ENCODE results near the gene KIN.
"Not testable (repeated sequence)": the region's sequence is repeated elsewhere in the genome, so short reads cannot be mapped to it uniquely, and the experiment has no call there.

The KIN gene

GRCh38 chr10:7794251-7795026 is 6.6 kb upstream of the KIN start:
- DNase-seq: no peak

GRCh38 chr10:7792541-7792940 is 4.7 kb upstream of the KIN start:
- DNase-seq: no peak

GRCh38 chr10:7789390-7789789 is 1.6 kb upstream of the KIN start:
- DNase-seq: no peak

- no peak for DNase-seq
Measured at GRCh38 chr10:7788639-7789286, 970 bp upstream of the KIN start.

GRCh38 chr10:7787150-7787856 is 490 bp downstream of the KIN start:
- DNase-seq: no peak

GRCh38 chr10:7786430-7786829 is 1.4 kb downstream of the KIN start:
- no peak for DNase-seq

- DNase-seq: not testable (repeated sequence)
Measured at GRCh38 chr10:7782194-7782593, 5.6 kb downstream of the KIN start.

- no peak for DNase-seq
Measured at GRCh38 chr10:7776777-7777176, 11.0 kb downstream of the KIN start.

- no peak for DNase-seq
Measured at GRCh38 chr10:7773845-7774801, 13.7 kb downstream of the KIN start.

GRCh38 chr10:7768417-7768816 is 19.4 kb downstream of the KIN start:
- no peak for DNase-seq

GRCh38 chr10:7767209-7767608 is 20.6 kb downstream of the KIN start:
- DNase-seq: no peak

GRCh38 chr10:7766241-7766640 is 21.6 kb downstream of the KIN start:
- no peak for DNase-seq

- DNase-seq: no peak
Measured at GRCh38 chr10:7763929-7764328, 23.9 kb downstream of the KIN start.

GRCh38 chr10:7756360-7756992 is 31.3 kb downstream of the KIN start:
- DNase-seq: peak; percentile 14

GRCh38 chr10:7755103-7755502 is 32.7 kb downstream of the KIN start:
- no peak for DNase-seq

- no peak for DNase-seq
Measured at GRCh38 chr10:7752251-7752650, 35.5 kb downstream of the KIN start.

GRCh38 chr10:7750222-7750621 is 37.6 kb downstream of the KIN start:
- DNase-seq: no peak

GRCh38 chr10:7748637-7749036 is 39.2 kb downstream of the KIN start:
- not testable (repeated sequence) for DNase-seq

GRCh38 chr10:7744307-7744706 is 43.5 kb downstream of the KIN start:
- no peak for DNase-seq

GRCh38 chr10:7738536-7739407 is 49.0 kb downstream of the KIN start:
- DNase-seq: no peak

- no peak for DNase-seq
Measured at GRCh38 chr10:7734821-7735220, 53.0 kb downstream of the KIN start.
